Measurements from ENCODE around the gene CHAF1B.
"Not testable (repeated sequence)": the region's sequence is repeated elsewhere in the genome, so short reads cannot be mapped to it uniquely, and the experiment has no call there.

CHAF1B gene

GRCh38 chr21:36385233-36386030, at the start of gene CHAF1B:
Gene CHAF1B (plus strand): TSS chr21:36385392. CDS start chr21:36386137, 745 bp downstream.
- H3K27ac ChIP-seq (ENCODE audit: low read depth, low read length), result no peak within 1 kb of the TSS
- no peaks in the 10 kb centered on the region for H3K36me3 ChIP-seq (ENCODE audit: control insufficient read depth in 5 of 5, insufficient read depth in 5 of 5, low read length in 5 of 5)
- H3K4me3 ChIP-seq (ENCODE audit: low read depth in 1 of 5, low read length in 5 of 5), result peak within 1 kb of the TSS; percentile 51 to 75 (median 63)
- peak within 1 kb of the TSS in 4 of 5 donors; percentile 37 to 79 (median 59) for H3K9ac ChIP-seq (ENCODE audit: low read length in 5 of 5)
- H3K9me3 ChIP-seq (ENCODE audit: control insufficient read depth in 5 of 5, low read length in 5 of 5), result no peaks in the 10 kb centered on the region
- no peaks in the 10 kb centered on the region for H3K27me3 ChIP-seq (ENCODE audit: control insufficient read depth in 5 of 5, insufficient read depth in 4 of 5, low read length in 5 of 5)
- peaks cover 0 to 15% (median 9%) of the 10 kb centered on the region in 5 donors for H3K4me1 ChIP-seq (ENCODE audit: control insufficient read depth in 5 of 5, insufficient read depth in 5 of 5, low read length in 5 of 5)

DNA sequence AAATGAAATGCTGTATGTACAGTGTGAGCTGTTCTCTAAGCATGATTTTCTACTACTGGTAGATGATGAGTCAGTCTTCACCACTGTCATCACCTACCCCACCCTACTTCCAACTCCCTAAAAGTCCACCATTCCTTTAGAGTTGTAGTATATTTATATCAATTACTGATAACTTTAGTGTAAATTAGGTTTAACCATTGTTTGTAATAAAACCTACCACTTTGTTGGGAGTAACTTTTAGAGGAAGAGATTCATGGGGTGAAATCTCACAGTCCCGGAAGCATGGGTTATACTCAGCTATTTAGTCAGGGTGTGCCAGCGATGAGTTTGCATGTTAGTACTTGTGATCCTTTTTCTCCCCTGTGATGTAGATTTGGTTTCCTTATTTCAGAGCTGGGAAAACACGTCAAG, 48.1 kb upstream of the CHAF1B start:
- no peaks in the 10 kb centered on the region for H3K27me3 ChIP-seq (ENCODE audit: control insufficient read depth in 5 of 5, insufficient read depth in 4 of 5, low read length in 5 of 5)
- H3K36me3 ChIP-seq (ENCODE audit: control insufficient read depth in 5 of 5, insufficient read depth in 5 of 5, low read length in 5 of 5), result peaks cover 26 to 59% (median 40%) of the 10 kb centered on the region in 5 donors
- peaks cover 0 to 22% (median 6%) of the 10 kb centered on the region in 5 donors for H3K4me1 ChIP-seq (ENCODE audit: control insufficient read depth in 5 of 5, insufficient read depth in 5 of 5, low read length in 5 of 5)
- H3K27ac ChIP-seq (ENCODE audit: low read depth, low read length), result peak overlapping the region; percentile 1
- no peak overlapping the region for H3K4me3 ChIP-seq (ENCODE audit: low read depth in 1 of 5, low read length in 5 of 5)
- H3K9ac ChIP-seq (ENCODE audit: low read length in 5 of 5), result no peak overlapping the region
- no peaks in the 10 kb centered on the region for H3K9me3 ChIP-seq (ENCODE audit: control insufficient read depth in 5 of 5, low read length in 5 of 5)

- no peak overlapping the region for H3K4me3 ChIP-seq (ENCODE audit: low read depth in 1 of 5, low read length in 5 of 5)
- no peak overlapping the region for H3K27ac ChIP-seq (ENCODE audit: low read depth, low read length)
- H3K4me1 ChIP-seq (ENCODE audit: control insufficient read depth in 5 of 5, insufficient read depth in 5 of 5, low read length in 5 of 5), result peaks cover 0 to 18% (median 3%) of the 10 kb centered on the region in 5 donors
- H3K9me3 ChIP-seq (ENCODE audit: control insufficient read depth in 5 of 5, low read length in 5 of 5), result no peaks in the 10 kb centered on the region
- peaks cover 32 to 75% (median 51%) of the 10 kb centered on the region in 5 donors for H3K36me3 ChIP-seq (ENCODE audit: control insufficient read depth in 5 of 5, insufficient read depth in 5 of 5, low read length in 5 of 5)
- no peaks in the 10 kb centered on the region for H3K27me3 ChIP-seq (ENCODE audit: control insufficient read depth in 5 of 5, insufficient read depth in 4 of 5, low read length in 5 of 5)
- no peak overlapping the region for H3K9ac ChIP-seq (ENCODE audit: low read length in 5 of 5)
Observed at GRCh38 chr21:36338975-36339374, 46.2 kb upstream of the CHAF1B start.

- H3K27ac ChIP-seq (ENCODE audit: low read depth, low read length), result not testable (repeated sequence)
Observed at GRCh38 chr21:36342581-36342980, 42.6 kb upstream of the CHAF1B start.

GRCh38 chr21:36344931-36345330, 40.3 kb upstream of the CHAF1B start:
- Histone ChIP-seq H3K4me1 (ENCODE audit: control insufficient read depth in 5 of 5, insufficient read depth in 5 of 5, low read length in 5 of 5) (no peaks in the 10 kb centered on the region), H3K36me3 (ENCODE audit: control insufficient read depth in 5 of 5, insufficient read depth in 5 of 5, low read length in 5 of 5) (peaks cover 35 to 87% (median 66%) of the 10 kb centered on the region in 5 donors), H3K4me3 (ENCODE audit: low read depth in 1 of 5, low read length in 5 of 5) (no peak overlapping the region), H3K27me3 (ENCODE audit: control insufficient read depth in 5 of 5, insufficient read depth in 4 of 5, low read length in 5 of 5) (no peaks in the 10 kb centered on the region), H3K9ac (ENCODE audit: low read length in 5 of 5) (no peak overlapping the region), H3K27ac (ENCODE audit: low read depth, low read length) (no peak overlapping the region), H3K9me3 (ENCODE audit: control insufficient read depth in 5 of 5, low read length in 5 of 5) (no peaks in the 10 kb centered on the region)

More at GRCh38 chr21:36342581-36342980, 42.6 kb upstream of the CHAF1B start:
- peaks cover 0 to 11% (median 3%) of the 10 kb centered on the region in 5 donors for H3K4me1 ChIP-seq (ENCODE audit: control insufficient read depth in 5 of 5, insufficient read depth in 5 of 5, low read length in 5 of 5)
- not testable (repeated sequence) for H3K9me3 ChIP-seq (ENCODE audit: control insufficient read depth in 5 of 5, low read length in 5 of 5); H3K9ac ChIP-seq (ENCODE audit: low read length in 5 of 5); H3K4me3 ChIP-seq (ENCODE audit: low read depth in 1 of 5, low read length in 5 of 5); H3K27me3 ChIP-seq (ENCODE audit: control insufficient read depth in 5 of 5, insufficient read depth in 4 of 5, low read length in 5 of 5)
- peaks cover 42 to 85% (median 65%) of the 10 kb centered on the region in 5 donors for H3K36me3 ChIP-seq (ENCODE audit: control insufficient read depth in 5 of 5, insufficient read depth in 5 of 5, low read length in 5 of 5)

GRCh38 chr21:36347278-36347961, 37.8 kb upstream of the CHAF1B start:
- Histone ChIP-seq H3K36me3 (ENCODE audit: control insufficient read depth in 5 of 5, insufficient read depth in 5 of 5, low read length in 5 of 5) (peaks cover 38 to 88% (median 61%) of the 10 kb centered on the region in 5 donors), H3K9ac (ENCODE audit: low read length in 5 of 5) (no peak overlapping the region), H3K4me3 (ENCODE audit: low read depth in 1 of 5, low read length in 5 of 5) (no peak overlapping the region), H3K27ac (ENCODE audit: low read depth, low read length) (no peak overlapping the region), H3K27me3 (ENCODE audit: control insufficient read depth in 5 of 5, insufficient read depth in 4 of 5, low read length in 5 of 5) (no peaks in the 10 kb centered on the region), H3K9me3 (ENCODE audit: control insufficient read depth in 5 of 5, low read length in 5 of 5) (no peaks in the 10 kb centered on the region), H3K4me1 (ENCODE audit: control insufficient read depth in 5 of 5, insufficient read depth in 5 of 5, low read length in 5 of 5) (peaks cover 0 to 2% (median 0%) of the 10 kb centered on the region in 5 donors)

- H3K4me3 ChIP-seq (ENCODE audit: low read depth in 1 of 5, low read length in 5 of 5), result no peak overlapping the region
- no peak overlapping the region for H3K9ac ChIP-seq (ENCODE audit: low read length in 5 of 5)
- H3K27me3 ChIP-seq (ENCODE audit: control insufficient read depth in 5 of 5, insufficient read depth in 4 of 5, low read length in 5 of 5), result no peaks in the 10 kb centered on the region
- H3K9me3 ChIP-seq (ENCODE audit: control insufficient read depth in 5 of 5, low read length in 5 of 5), result no peaks in the 10 kb centered on the region
- no peak overlapping the region for H3K27ac ChIP-seq (ENCODE audit: low read depth, low read length)
- peaks cover 38 to 87% (median 61%) of the 10 kb centered on the region in 5 donors for H3K36me3 ChIP-seq (ENCODE audit: control insufficient read depth in 5 of 5, insufficient read depth in 5 of 5, low read length in 5 of 5)
- peaks cover 0 to 2% (median 0%) of the 10 kb centered on the region in 5 donors for H3K4me1 ChIP-seq (ENCODE audit: control insufficient read depth in 5 of 5, insufficient read depth in 5 of 5, low read length in 5 of 5)
Observed at GRCh38 chr21:36347962-36348328, 37.2 kb upstream of the CHAF1B start.

DNA sequence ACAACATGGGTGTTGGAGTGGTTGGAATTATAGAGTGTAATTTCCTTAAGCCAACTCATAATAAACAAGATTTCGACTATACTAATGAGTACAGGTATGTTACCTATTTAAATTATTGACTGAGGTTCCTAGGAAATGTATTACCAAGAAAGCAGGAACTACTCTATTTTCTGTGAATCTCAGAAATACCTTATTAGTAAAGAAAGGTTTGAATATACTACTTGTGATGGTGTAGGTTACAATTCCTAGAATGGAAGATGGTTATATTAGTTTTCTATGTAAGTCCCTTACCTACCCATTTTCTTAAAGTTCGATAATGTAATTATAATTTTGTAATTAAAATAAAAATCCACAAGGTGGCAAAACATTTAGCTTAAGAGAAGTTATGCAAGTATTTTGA, 35.9 kb upstream of the CHAF1B start:
- no peak overlapping the region for H3K9ac ChIP-seq (ENCODE audit: low read length in 5 of 5)
- no peak overlapping the region for H3K27ac ChIP-seq (ENCODE audit: low read depth, low read length)
- peaks cover 32 to 80% (median 55%) of the 10 kb centered on the region in 5 donors for H3K36me3 ChIP-seq (ENCODE audit: control insufficient read depth in 5 of 5, insufficient read depth in 5 of 5, low read length in 5 of 5)
- H3K4me3 ChIP-seq (ENCODE audit: low read depth in 1 of 5, low read length in 5 of 5), result no peak overlapping the region
- peaks cover 0 to 2% (median 0%) of the 10 kb centered on the region in 5 donors for H3K4me1 ChIP-seq (ENCODE audit: control insufficient read depth in 5 of 5, insufficient read depth in 5 of 5, low read length in 5 of 5)
- no peaks in the 10 kb centered on the region for H3K27me3 ChIP-seq (ENCODE audit: control insufficient read depth in 5 of 5, insufficient read depth in 4 of 5, low read length in 5 of 5)
- H3K9me3 ChIP-seq (ENCODE audit: control insufficient read depth in 5 of 5, low read length in 5 of 5), result no peaks in the 10 kb centered on the region

DNA sequence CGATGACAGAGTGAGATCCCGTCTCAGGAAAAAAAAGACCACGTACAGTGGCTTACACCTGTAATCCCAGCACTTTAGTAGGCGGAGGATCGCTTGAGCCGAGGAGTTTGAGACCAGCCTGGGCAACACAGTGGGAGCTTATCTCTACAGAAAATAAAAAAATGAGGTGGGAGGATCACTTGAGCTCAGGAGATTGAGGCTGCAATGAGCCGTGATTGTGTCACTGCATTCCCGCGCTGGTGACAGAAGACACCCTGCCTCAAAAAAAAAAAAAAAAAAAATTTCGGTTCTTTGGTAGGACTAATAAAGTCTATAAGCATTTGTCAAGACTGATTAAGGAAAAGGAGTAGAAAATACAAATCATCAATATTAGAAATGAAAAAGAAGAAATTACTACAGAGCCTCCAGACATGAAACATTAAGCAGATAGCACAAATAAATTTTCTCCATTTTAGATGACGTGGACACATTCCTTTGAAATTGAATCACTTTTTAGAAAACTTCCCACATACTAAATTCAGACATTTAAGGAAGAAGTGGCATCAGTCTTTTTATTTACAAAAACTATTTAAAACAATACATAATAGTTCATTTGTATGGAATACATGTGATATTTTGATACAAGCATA, 34.8 kb upstream of the CHAF1B start:
- Histone ChIP-seq H3K4me1 (ENCODE audit: control insufficient read depth in 5 of 5, insufficient read depth in 5 of 5, low read length in 5 of 5) (peaks cover 0 to 2% (median 0%) of the 10 kb centered on the region in 5 donors), H3K27ac (ENCODE audit: low read depth, low read length) (no peak overlapping the region), H3K4me3 (ENCODE audit: low read depth in 1 of 5, low read length in 5 of 5) (no peak overlapping the region), H3K9me3 (ENCODE audit: control insufficient read depth in 5 of 5, low read length in 5 of 5) (no peaks in the 10 kb centered on the region), H3K27me3 (ENCODE audit: control insufficient read depth in 5 of 5, insufficient read depth in 4 of 5, low read length in 5 of 5) (no peaks in the 10 kb centered on the region), H3K36me3 (ENCODE audit: control insufficient read depth in 5 of 5, insufficient read depth in 5 of 5, low read length in 5 of 5) (peaks cover 35 to 81% (median 59%) of the 10 kb centered on the region in 5 donors), H3K9ac (ENCODE audit: low read length in 5 of 5) (no peak overlapping the region)

Data from subcutaneous abdominal adipose tissue (tissue), 5 donors.